Neuronal stem cell (in vitro differentiated cells): Measurements from ENCODE around the gene HEPACAM.

Experiments used
- DNase-seq: peaks from one replicate; pipeline ENCODE4 v3.0.0-alpha.2; 2013; ENCODE audit warnings: low spot score
- H2AFZ ChIP-seq: one replicate; pipeline ENCODE4 v1.6.1; 2013; ENCODE audit warnings: mild to moderate bottlenecking, low read length, inconsistent platforms
- H2AK5ac ChIP-seq: 2 replicates; pipeline ENCODE4 v1.6.1; 2013; ENCODE audit warnings: low read depth, mild to moderate bottlenecking, inconsistent platforms, low read length, moderate library complexity, mixed read lengths
- H2BK120ac ChIP-seq: 2 replicates; pipeline ENCODE4 v1.6.1; 2013; ENCODE audit warnings: low read depth, mild to moderate bottlenecking, inconsistent platforms, low read length, moderate library complexity, mixed read lengths
- H2BK12ac ChIP-seq: one replicate; pipeline ENCODE4 v1.6.1; 2013; ENCODE audit warnings: low read length, inconsistent platforms
- H2BK15ac ChIP-seq: 2 replicates; pipeline ENCODE4 v1.6.1; 2013; ENCODE audit warnings: mild to moderate bottlenecking, low read length, inconsistent platforms, mixed read lengths
- H2BK5ac ChIP-seq: one replicate; pipeline ENCODE4 v1.6.1; 2013; ENCODE audit warnings: inconsistent platforms, mild to moderate bottlenecking, low read length, moderate library complexity
- H3K14ac ChIP-seq: one replicate; pipeline ENCODE4 v1.6.1; 2013; ENCODE audit warnings: low read length, inconsistent platforms
- H3K18ac ChIP-seq: 2 replicates; pipeline ENCODE4 v1.6.1; 2013; ENCODE audit warnings: low read length, inconsistent platforms
- H3K23ac ChIP-seq: 2 replicates; pipeline ENCODE4 v1.6.1; 2013; ENCODE audit warnings: low read depth, mild to moderate bottlenecking, mixed read lengths, low read length, inconsistent platforms; ENCODE audit not compliant: poor library complexity
- H3K27ac ChIP-seq: replicated peaks from 3 replicates; pipeline ENCODE4 v1.5.1; 2013; ENCODE audit warnings: low read length, inconsistent platforms
- H3K27me3 ChIP-seq, 3 experiments: 2 replicates each; pipeline ENCODE4 v1.6.1; 2013; ENCODE audit warnings: low read length in 3 of 3, mild to moderate bottlenecking in 2 of 3, inconsistent platforms in 1 of 3, low read depth in 1 of 3, mixed read lengths in 1 of 3, moderate library complexity in 1 of 3; ENCODE audit not compliant: control insufficient read depth in 3 of 3, insufficient read depth in 3 of 3
- H3K36me3 ChIP-seq, 2 donors: replicated peaks in 1 of 2; 2 replicates each; pipeline ENCODE4 v1.6.1; 2013; ENCODE audit warnings: low read length in 2 of 2; ENCODE audit not compliant: control insufficient read depth in 2 of 2, insufficient read depth in 2 of 2
- H3K4ac ChIP-seq: 2 replicates; pipeline ENCODE4 v1.6.1; 2013; ENCODE audit warnings: inconsistent platforms, mild to moderate bottlenecking, low read length, moderate library complexity
- H3K4me1 ChIP-seq, 2 donors: 1 replicate in 1 of 2; 2 replicates in 1 of 2; pipeline ENCODE4 v1.6.1; 2013; ENCODE audit warnings: low read length in 2 of 2, low read depth in 1 of 2; ENCODE audit not compliant: control insufficient read depth in 2 of 2, insufficient read depth in 1 of 2
- H3K4me2 ChIP-seq: one replicate; pipeline ENCODE4 v1.6.1; 2013; ENCODE audit warnings: mild to moderate bottlenecking, low read length, inconsistent platforms; ENCODE audit not compliant: insufficient read depth, poor library complexity, severe bottlenecking
- H3K4me3 ChIP-seq, 2 donors: 2 replicates each; pipeline ENCODE4 v1.5.1; 2013; ENCODE audit warnings: low read length in 2 of 2, mild to moderate bottlenecking in 2 of 2, inconsistent platforms in 1 of 2, moderate library complexity in 1 of 2
- H3K79me1 ChIP-seq: one replicate; pipeline ENCODE4 v1.6.1; 2013; ENCODE audit warnings: low read depth, mild to moderate bottlenecking, inconsistent platforms, low read length, moderate library complexity
- H3K9ac ChIP-seq: one replicate; pipeline ENCODE4 v1.6.1; 2013; ENCODE audit warnings: mild to moderate bottlenecking, low read depth, low read length, inconsistent platforms; ENCODE audit not compliant: poor library complexity
- H3K9me3 ChIP-seq, 2 donors: replicated peaks in 1 of 2; 2 replicates each; pipeline versions ENCODE3 to v1.6.1; 2013; ENCODE audit warnings: low read length in 2 of 2, mild to moderate bottlenecking in 2 of 2, inconsistent platforms in 1 of 2, low read depth in 1 of 2, mixed read lengths in 1 of 2, moderate library complexity in 1 of 2; ENCODE audit not compliant: control insufficient read depth in 2 of 2, insufficient read depth in 1 of 2
- H4K8ac ChIP-seq: one replicate; pipeline ENCODE4 v1.6.1; 2013; ENCODE audit warnings: low read depth, mild to moderate bottlenecking, inconsistent platforms, low read length, moderate library complexity
- H4K91ac ChIP-seq: one replicate; pipeline ENCODE4 v1.6.1; 2013; ENCODE audit warnings: low read length, low read depth, mild to moderate bottlenecking, inconsistent platforms; ENCODE audit not compliant: poor library complexity
- WGBS, 2 donors: extraction: QIAGEN DNeasy Blood & Tissue Kit; methylation state at CpG; one replicate each; pipeline ENCODE4 v1.1.7; 2013; ENCODE audit warnings: missing lambda C conversion rate in 2 of 2, mixed read lengths in 1 of 2; ENCODE audit not compliant: insufficient read length in 2 of 2, insufficient replicate concordance in 1 of 2; ENCODE audit errors: extremely low coverage in 2 of 2; 5-methylcytosine and 5-hydroxymethylcytosine counted together

The HEPACAM gene

DNA sequence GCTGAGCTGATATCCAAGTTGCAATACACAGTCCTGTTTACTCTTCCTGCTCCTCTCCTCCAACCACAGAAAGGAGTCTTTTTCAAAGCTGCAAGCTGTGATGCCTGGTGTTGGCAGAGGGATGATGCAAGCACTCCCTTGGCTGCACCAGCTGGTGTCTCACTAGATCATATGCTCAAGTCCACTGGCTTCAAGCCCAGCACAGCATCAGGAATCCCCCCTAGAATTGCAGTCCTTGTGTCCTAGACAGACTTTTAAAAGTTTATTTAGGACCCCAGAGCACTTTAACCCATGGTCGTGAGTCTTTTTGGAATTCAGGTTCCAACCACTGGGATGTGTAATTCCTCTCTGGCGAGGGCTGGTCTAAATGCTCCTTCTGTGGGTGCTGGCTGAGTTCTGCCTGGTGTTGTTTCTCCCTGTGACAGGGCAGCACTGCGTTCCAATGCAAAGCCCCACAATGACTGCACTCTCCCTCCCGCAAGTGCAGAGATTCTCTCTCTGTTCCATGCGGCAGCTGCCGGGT is 18.7 kb downstream of the HEPACAM start:
- no peak for DNase-seq
- no peak overlapping the region for H2BK15ac ChIP-seq
- H4K91ac ChIP-seq, result no peak overlapping the region
- peaks cover 4 to 9% of the 10 kb centered on the region in 2 donors for H3K9me3 ChIP-seq
- no peak overlapping the region for H3K18ac ChIP-seq
- no peak overlapping the region for H4K8ac ChIP-seq
- peaks cover 0 to 47% (median 9%) of the 10 kb centered on the region in 3 experiments for H3K27me3 ChIP-seq
- H2AFZ ChIP-seq, result no peak overlapping the region
- no peak overlapping the region for H2BK120ac ChIP-seq
- no peak overlapping the region for H3K4me2 ChIP-seq
- H3K27ac ChIP-seq, result no peak overlapping the region
- no peak overlapping the region for H3K23ac ChIP-seq
- no peak overlapping the region for H2AK5ac ChIP-seq
- H3K4me3 ChIP-seq, result no peak overlapping the region
- H2BK5ac ChIP-seq, result no peak overlapping the region
- no peak overlapping the region for H3K4ac ChIP-seq
- H3K9ac ChIP-seq, result no peak overlapping the region
- H3K36me3 ChIP-seq, result no peaks in the 10 kb centered on the region
- no CpG with 5 or more reads among the region's 6 CpGs for WGBS, 2 donors
- H3K4me1 ChIP-seq, result peaks cover 0 to 6% of the 10 kb centered on the region in 2 donors
- no peaks in the 10 kb centered on the region for H3K79me1 ChIP-seq
- H3K14ac ChIP-seq, result no peak overlapping the region
- H2BK12ac ChIP-seq, result no peak overlapping the region

DNA sequence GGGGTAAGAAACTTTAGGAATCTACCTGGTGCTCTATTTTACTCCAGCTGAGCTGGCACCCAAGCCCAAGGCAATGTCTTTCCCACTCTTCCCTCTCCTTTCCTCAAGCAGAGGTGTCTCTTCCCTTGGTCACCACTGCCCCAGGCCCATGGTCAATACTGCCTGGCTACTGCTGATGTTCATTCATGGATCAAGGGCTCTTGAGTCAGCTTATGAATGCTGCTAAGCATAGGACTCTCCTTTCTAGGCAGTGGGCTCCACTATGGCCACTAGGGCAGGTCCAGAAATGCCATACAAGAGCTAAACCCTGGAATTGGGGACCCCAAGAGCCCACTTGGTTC is 19.5 kb downstream of the HEPACAM start:
- Histone ChIP-seq H2AK5ac (no peak overlapping the region), H3K4ac (no peak overlapping the region), H3K4me2 (no peak overlapping the region), H2BK12ac (no peak overlapping the region), H3K4me1 (peaks cover 0 to 5% of the 10 kb centered on the region in 2 donors), H2BK5ac (no peak overlapping the region), H3K23ac (no peak overlapping the region), H3K4me3 (no peak overlapping the region), H3K14ac (no peak overlapping the region), H3K79me1 (no peaks in the 10 kb centered on the region), H4K8ac (no peak overlapping the region), H3K18ac (no peak overlapping the region), H2AFZ (no peak overlapping the region), H3K9me3 (peaks cover 0 to 1% of the 10 kb centered on the region in 2 donors), H2BK120ac (no peak overlapping the region), H3K36me3 (no peaks in the 10 kb centered on the region), H3K27me3 (peaks cover 0 to 39% (median under 1%) of the 10 kb centered on the region in 3 experiments), H4K91ac (no peak overlapping the region), H3K27ac (no peak overlapping the region), H2BK15ac (no peak overlapping the region), H3K9ac (no peak overlapping the region)
- DNase-seq, result no peak

DNA sequence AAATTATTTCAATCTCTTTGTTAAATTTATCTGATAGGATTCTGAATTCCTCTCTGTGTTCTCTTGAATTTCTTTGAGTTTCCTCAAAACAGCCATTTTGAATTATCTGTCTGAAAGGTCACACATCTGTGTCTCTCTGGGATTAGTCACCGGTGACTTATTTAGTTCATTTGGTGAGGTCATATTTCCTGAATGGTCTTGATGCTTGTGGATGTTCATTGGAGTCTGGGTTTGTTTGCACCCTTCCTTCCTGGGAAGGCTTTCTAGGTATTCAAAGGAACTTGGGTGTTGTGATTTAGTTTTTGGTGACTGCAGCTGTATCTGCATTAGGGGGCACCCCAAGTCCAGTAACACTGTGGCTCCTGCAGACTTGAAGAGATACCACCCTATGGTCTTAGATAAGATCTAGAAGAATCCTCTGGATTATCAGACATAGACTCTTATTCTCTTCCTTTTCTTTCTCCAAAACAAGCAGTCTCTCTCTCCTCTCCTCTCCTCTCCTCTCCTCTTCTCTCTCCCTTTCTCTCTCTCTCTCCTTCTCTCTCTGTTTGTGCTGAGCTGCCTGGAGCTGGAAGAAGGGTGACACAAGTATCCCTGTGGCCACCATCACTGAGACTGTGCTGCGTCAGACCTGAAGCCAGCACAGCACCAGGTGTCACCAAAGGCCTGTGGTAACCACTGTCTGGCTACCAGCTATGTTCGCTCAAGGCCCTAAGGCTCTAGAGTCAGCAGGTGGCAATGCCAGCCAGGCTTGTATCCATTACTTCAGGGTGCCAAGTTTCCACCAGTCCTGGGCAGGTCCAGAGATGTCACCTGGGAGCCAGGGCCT is 20.1 kb downstream of the HEPACAM start:
- H3K4me3 ChIP-seq, result no peak overlapping the region
- H2BK12ac ChIP-seq, result no peak overlapping the region
- no peak overlapping the region for H2BK120ac ChIP-seq
- H4K91ac ChIP-seq, result no peak overlapping the region
- H3K9ac ChIP-seq, result no peak overlapping the region
- H3K4me1 ChIP-seq, result peaks cover 0 to 5% of the 10 kb centered on the region in 2 donors
- H3K23ac ChIP-seq, result no peak overlapping the region
- H3K14ac ChIP-seq, result no peak overlapping the region
- DNase-seq, result no peak
- no peak overlapping the region for H3K18ac ChIP-seq
- H3K9me3 ChIP-seq, result no peaks in the 10 kb centered on the region
- H3K4ac ChIP-seq, result no peak overlapping the region
- no peak overlapping the region for H2AK5ac ChIP-seq
- no peak overlapping the region for H3K27ac ChIP-seq
- no peak overlapping the region for H2BK15ac ChIP-seq
- H3K4me2 ChIP-seq, result no peak overlapping the region
- no peak overlapping the region for H4K8ac ChIP-seq
- H2AFZ ChIP-seq, result no peak overlapping the region
- peaks cover 0 to 33% (median 0%) of the 10 kb centered on the region in 3 experiments for H3K27me3 ChIP-seq
- no peaks in the 10 kb centered on the region for H3K79me1 ChIP-seq
- H3K36me3 ChIP-seq, result no peaks in the 10 kb centered on the region
- no CpG with 5 or more reads among the region's 3 CpGs for WGBS, 2 donors
- H2BK5ac ChIP-seq, result no peak overlapping the region

DNA sequence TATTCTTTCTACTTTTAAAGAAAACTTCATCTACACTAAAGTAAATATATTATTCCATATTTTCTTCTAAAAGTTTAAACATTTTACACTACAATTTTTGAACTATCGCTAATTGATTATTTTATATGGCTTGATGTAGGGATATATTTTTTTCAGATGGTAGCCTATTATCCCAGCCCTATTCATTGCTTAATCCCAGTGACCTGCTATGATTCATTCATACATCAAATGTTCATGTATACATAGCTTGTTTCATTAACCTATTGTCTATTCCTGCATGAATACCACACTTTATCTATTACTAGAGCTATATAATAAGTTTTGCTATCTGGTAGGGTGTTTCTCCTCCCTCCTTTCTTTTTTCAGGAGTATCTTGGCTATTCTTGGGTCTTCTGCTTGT is 33.2 kb downstream of the HEPACAM start:
- Histone ChIP-seq H3K79me1 (no peaks in the 10 kb centered on the region), H2BK120ac (no peak overlapping the region), H3K4me1 (peaks cover under 1 to 8% of the 10 kb centered on the region in 2 donors), H3K23ac (no peak overlapping the region), H2BK12ac (no peak overlapping the region), H3K4ac (no peak overlapping the region), H3K27me3 (peaks cover 0 to 19% (median 0%) of the 10 kb centered on the region in 3 experiments), H2BK15ac (no peak overlapping the region), H4K8ac (no peak overlapping the region), H3K9ac (no peak overlapping the region), H2AK5ac (no peak overlapping the region), H3K4me2 (no peak overlapping the region), H3K4me3 (no peak overlapping the region), H2BK5ac (no peak overlapping the region), H3K27ac (no peak overlapping the region), H4K91ac (no peak overlapping the region), H2AFZ (no peak overlapping the region), H3K14ac (no peak overlapping the region), H3K9me3 (no peaks in the 10 kb centered on the region), H3K18ac (no peak overlapping the region), H3K36me3 (no peaks in the 10 kb centered on the region)
- DNase-seq, result no peak
- WGBS, 2 donors, result no CpG with 5 or more reads among the region's 1 CpG
